Measurements from ENCODE around the gene DKK3.

Gene DKK3

DNA sequence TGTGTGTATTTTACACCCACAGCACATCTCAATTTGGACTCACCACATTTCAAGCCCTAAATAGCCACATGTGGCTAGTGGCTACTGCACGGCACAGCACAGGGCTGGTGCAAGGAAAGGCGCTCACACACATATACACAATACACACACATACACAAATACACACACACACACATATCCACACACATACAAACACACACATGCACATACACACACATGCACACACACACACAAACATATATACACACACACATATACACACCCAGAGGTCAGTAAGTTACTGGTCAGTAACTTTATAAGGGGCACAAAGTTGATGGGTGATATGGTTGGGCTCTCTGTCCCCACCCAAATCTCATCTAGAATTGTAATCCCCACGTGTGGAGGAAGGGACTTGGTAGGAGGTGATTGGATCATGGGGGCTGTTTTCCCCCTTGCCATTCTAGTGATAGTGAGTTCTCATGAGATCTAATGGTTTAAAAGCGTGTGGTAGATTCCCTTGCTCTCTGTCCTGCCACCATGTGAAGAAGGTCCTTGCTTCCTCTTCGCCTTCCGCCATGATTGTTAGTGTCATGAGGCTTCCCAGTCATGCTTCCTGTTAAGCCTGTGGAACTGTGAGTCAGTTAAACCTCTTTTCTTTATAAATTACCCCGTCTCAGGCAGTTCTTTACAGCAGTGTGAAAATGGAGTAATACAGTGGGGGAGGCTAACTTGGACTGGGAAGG, 37.6 kb upstream of the DKK3 start:
- H3K4me3 ChIP-seq (ENCODE audit: low read depth in 1 of 2, low read length in 2 of 2): no peak overlapping the region
- H2AFZ ChIP-seq (ENCODE audit: low read depth, low read length): no peak overlapping the region
- no peak overlapping the region for H3K9ac ChIP-seq (ENCODE audit: low read depth, low read length)
- no peak overlapping the region for H3K4me2 ChIP-seq (ENCODE audit: insufficient read depth, low read length)
- no peak for DNase-seq
- no peaks in the 10 kb centered on the region for H3K27me3 ChIP-seq (ENCODE audit: insufficient read depth, low read length, poor library complexity)
- H3K36me3 ChIP-seq (ENCODE audit: insufficient read depth, low read length): no peaks in the 10 kb centered on the region
- peaks cover 8% of the 10 kb centered on the region for H3K4me1 ChIP-seq (ENCODE audit: insufficient read depth, low read length)
- H3K9me3 ChIP-seq (ENCODE audit: insufficient read depth, low read length, severe bottlenecking): no peaks in the 10 kb centered on the region
- no peak for ATAC-seq (ENCODE audit: insufficient read depth, low read depth)
- no peaks in the 10 kb centered on the region for H4K20me1 ChIP-seq (ENCODE audit: insufficient read depth, low read length)
- no peak overlapping the region for H3K27ac ChIP-seq (ENCODE audit: low read length)
- H3K79me2 ChIP-seq (ENCODE audit: insufficient read depth, low read length): no peaks in the 10 kb centered on the region
- TF ChIP-seq, protein P1, sequence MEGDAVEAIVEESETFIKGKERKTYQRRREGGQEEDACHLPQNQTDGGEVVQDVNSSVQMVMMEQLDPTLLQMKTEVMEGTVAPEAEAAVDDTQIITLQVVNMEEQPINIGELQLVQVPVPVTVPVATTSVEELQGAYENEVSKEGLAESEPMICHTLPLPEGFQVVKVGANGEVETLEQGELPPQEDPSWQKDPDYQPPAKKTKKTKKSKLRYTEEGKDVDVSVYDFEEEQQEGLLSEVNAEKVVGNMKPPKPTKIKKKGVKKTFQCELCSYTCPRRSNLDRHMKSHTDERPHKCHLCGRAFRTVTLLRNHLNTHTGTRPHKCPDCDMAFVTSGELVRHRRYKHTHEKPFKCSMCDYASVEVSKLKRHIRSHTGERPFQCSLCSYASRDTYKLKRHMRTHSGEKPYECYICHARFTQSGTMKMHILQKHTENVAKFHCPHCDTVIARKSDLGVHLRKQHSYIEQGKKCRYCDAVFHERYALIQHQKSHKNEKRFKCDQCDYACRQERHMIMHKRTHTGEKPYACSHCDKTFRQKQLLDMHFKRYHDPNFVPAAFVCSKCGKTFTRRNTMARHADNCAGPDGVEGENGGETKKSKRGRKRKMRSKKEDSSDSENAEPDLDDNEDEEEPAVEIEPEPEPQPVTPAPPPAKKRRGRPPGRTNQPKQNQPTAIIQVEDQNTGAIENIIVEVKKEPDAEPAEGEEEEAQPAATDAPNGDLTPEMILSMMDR (IDR thresholded peaks at IDR 0.05; ENCODE audit: borderline replicate concordance, extremely low read depth, low read length, poor library complexity, severe bottlenecking): no peak
- TF ChIP-seq EZH2 (IDR thresholded peaks at IDR 0.05; ENCODE audit: borderline replicate concordance, low read depth, low read length, severe bottlenecking): no peak

DNA sequence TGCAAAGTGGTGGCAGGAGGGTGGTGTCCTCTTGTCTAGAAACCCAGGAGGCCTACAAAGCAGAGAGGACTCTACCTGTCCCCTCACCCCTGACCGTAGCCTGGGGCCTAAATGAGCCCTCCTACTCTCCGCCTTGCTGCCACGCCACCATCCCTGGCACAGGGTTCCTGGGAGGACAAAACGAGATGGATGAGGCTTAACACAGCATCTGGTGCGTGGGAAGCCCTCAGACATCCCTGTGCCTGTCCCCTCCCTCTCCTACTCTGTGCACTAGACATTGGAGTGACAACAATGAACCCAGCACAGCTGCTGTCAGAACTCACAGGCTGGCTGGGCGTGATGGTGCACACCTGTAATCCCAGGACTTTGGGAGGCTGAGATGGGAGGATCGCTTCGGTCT, 36.4 kb upstream of the DKK3 start:
- Histone ChIP-seq H3K4me1 (ENCODE audit: insufficient read depth, low read length) (peaks cover 8% of the 10 kb centered on the region), H3K27me3 (ENCODE audit: insufficient read depth, low read length, poor library complexity) (no peaks in the 10 kb centered on the region), H3K9ac (ENCODE audit: low read depth, low read length) (no peak overlapping the region), H4K20me1 (ENCODE audit: insufficient read depth, low read length) (no peaks in the 10 kb centered on the region), H3K79me2 (ENCODE audit: insufficient read depth, low read length) (no peaks in the 10 kb centered on the region), H2AFZ (ENCODE audit: low read depth, low read length) (no peak overlapping the region), H3K9me3 (ENCODE audit: insufficient read depth, low read length, severe bottlenecking) (no peaks in the 10 kb centered on the region), H3K27ac (ENCODE audit: low read length) (no peak overlapping the region), H3K36me3 (ENCODE audit: insufficient read depth, low read length) (no peaks in the 10 kb centered on the region), H3K4me2 (ENCODE audit: insufficient read depth, low read length) (no peak overlapping the region), H3K4me3 (ENCODE audit: low read depth in 1 of 2, low read length in 2 of 2) (no peak overlapping the region)
- TF ChIP-seq, protein P1 (IDR thresholded peaks at IDR 0.05; ENCODE audit: borderline replicate concordance, extremely low read depth, low read length, poor library complexity, severe bottlenecking): no peak
- TF ChIP-seq EZH2 (IDR thresholded peaks at IDR 0.05; ENCODE audit: borderline replicate concordance, low read depth, low read length, severe bottlenecking): no peak
- ATAC-seq (ENCODE audit: insufficient read depth, low read depth) (no peak), DNase-seq (no peak)

DNA sequence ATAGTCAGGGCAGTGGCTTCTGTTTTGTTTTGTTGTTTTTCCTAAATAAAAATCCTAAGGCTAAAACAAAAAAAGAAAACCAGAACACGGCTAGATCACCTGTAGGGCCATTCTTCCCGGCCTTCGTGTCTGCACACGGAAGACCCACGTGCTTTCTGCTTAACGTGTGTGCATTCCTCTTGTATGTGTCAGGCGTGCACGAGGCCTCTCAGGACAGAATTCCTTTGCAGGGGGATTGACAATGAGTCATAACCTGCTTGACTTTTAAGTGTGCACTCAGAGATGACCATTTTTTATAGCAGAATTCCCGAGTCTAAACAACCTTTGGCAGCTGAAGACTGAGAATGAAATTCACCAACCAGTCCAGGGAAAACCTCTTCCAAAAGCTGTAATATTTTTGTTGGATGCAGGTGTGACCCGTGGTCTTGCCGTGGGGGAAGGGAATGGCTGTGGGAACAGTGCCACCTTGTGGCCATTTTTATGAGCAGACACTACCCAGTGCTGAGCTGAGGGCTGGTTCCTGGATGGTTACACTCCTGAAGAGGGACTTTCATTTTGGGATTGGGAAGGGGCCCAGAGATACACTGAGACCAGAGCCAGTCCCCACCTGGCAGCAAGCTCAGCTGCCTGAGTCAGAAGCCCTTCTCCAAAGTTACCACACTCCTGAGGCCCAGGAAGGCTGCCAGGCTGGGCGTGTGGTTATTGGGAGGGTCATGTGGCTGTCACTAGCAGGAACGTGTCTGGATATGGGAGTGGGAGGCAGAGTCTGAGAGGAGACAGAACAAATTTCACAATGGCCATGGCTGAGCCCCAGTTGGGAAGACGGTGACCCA, 35.7 kb upstream of the DKK3 start:
- H3K79me2 ChIP-seq (ENCODE audit: insufficient read depth, low read length): no peaks in the 10 kb centered on the region
- H3K36me3 ChIP-seq (ENCODE audit: insufficient read depth, low read length): no peaks in the 10 kb centered on the region
- ATAC-seq (ENCODE audit: insufficient read depth, low read depth): peak; percentile 78
- no peak overlapping the region for H3K27ac ChIP-seq (ENCODE audit: low read length)
- H3K4me2 ChIP-seq (ENCODE audit: insufficient read depth, low read length): peak overlapping the region; percentile 5; the same call in 1 of the 2 replicates
- no peaks in the 10 kb centered on the region for H3K27me3 ChIP-seq (ENCODE audit: insufficient read depth, low read length, poor library complexity)
- H3K4me3 ChIP-seq (ENCODE audit: low read depth in 1 of 2, low read length in 2 of 2): no peak overlapping the region
- no peaks in the 10 kb centered on the region for H4K20me1 ChIP-seq (ENCODE audit: insufficient read depth, low read length)
- no peaks in the 10 kb centered on the region for H3K9me3 ChIP-seq (ENCODE audit: insufficient read depth, low read length, severe bottlenecking)
- TF ChIP-seq, protein P1 (IDR thresholded peaks at IDR 0.05; ENCODE audit: borderline replicate concordance, extremely low read depth, low read length, poor library complexity, severe bottlenecking): peak; percentile 92
- TF ChIP-seq EZH2 (IDR thresholded peaks at IDR 0.05; ENCODE audit: borderline replicate concordance, low read depth, low read length, severe bottlenecking): no peak
- no peak overlapping the region for H3K9ac ChIP-seq (ENCODE audit: low read depth, low read length)
- H2AFZ ChIP-seq (ENCODE audit: low read depth, low read length): no peak overlapping the region
- peak; percentile 69 for DNase-seq
- peaks cover 8% of the 10 kb centered on the region for H3K4me1 ChIP-seq (ENCODE audit: insufficient read depth, low read length)
